ENCODE measurements around the gene C14orf93. TPM values are rescaled to one million over a fixed set of nuclear protein-coding genes. Genes with fewer than 3 reads are reported as not detected.

C14orf93 gene
- total RNA-seq, 1 experiment from 2014 or later = 8.2 TPM

GRCh38 chr14:22981876-22982476, 28.0 kb downstream of the C14orf93 start:
- H3K4ac ChIP-seq (ENCODE audit: low read depth, low read length) = no peak overlapping the region

More at GRCh38 chr14:22981876-22982476, 28.0 kb downstream of the C14orf93 start:
- no CpG with 5 or more reads among the region's 51 CpGs for WGBS (ENCODE audit: extremely low coverage, insufficient read length, low lambda C conversion rate)
- no peak overlapping the region for H3K27ac ChIP-seq (ENCODE audit: insufficient read length, low read depth, low read length)
- 0 out of 2 replicates have a peak, but pooled peaks cover 2% of the 10 kb centered on the region for H3K79me2 ChIP-seq (ENCODE audit: insufficient read depth, low read length)
- H3K79me1 ChIP-seq (ENCODE audit: insufficient read depth, low read depth, low read length, poor library complexity, severe bottlenecking) = no peaks in the 10 kb centered on the region
- no peak overlapping the region for H4K8ac ChIP-seq (replicated peaks; ENCODE audit: insufficient read length, low read depth, low read length)
- TF ChIP-seq CTCF (conservative IDR thresholded peaks at IDR 0.05) = no peak
- H4K20me1 ChIP-seq (ENCODE audit: control insufficient read depth, insufficient read depth, insufficient read length) = peaks cover 3% of the 10 kb centered on the region
- H2BK20ac ChIP-seq (ENCODE audit: low read depth, low read length, poor library complexity, severe bottlenecking) = no peak overlapping the region
- H3K23me2 ChIP-seq (ENCODE audit: insufficient read length, low read depth, low read length, poor library complexity, severe bottlenecking) = peaks cover 17% of the 10 kb centered on the region
- no peak overlapping the region for H3K56ac ChIP-seq (ENCODE audit: insufficient read length, low read depth, low read length)
- Mint-ChIP-seq H3K4me1 (peaks cover 32 to 34% of the 10 kb centered on the region in 2 experiments), H3K27ac (no peak overlapping the region), H3K4me3 (no peak overlapping the region), H3K9me3 (peaks cover 0 to 12% of the 10 kb centered on the region in 2 experiments; a peak in 2 of 5 replicates), H3K36me3 (ENCODE audit: insufficient read depth in 1 of 3, low read depth in 3 of 3) (peaks cover 7 to 43% (median 35%) of the 10 kb centered on the region in 3 experiments; a peak in 6 of 7 replicates), H3K27me3 (ENCODE audit: low read depth) (no peaks in the 10 kb centered on the region; the same call in 1 of the 2 replicates)
- H3K4me1 ChIP-seq (ENCODE audit: insufficient read depth, low read length) = peaks cover 14% of the 10 kb centered on the region
- no peak overlapping the region for H2BK15ac ChIP-seq (ENCODE audit: low read depth, low read length)
- H3K23ac ChIP-seq (ENCODE audit: insufficient read length, low read depth, low read length) = no peak overlapping the region
- peak overlapping the region; percentile 84 for H3K14ac ChIP-seq (ENCODE audit: insufficient read depth, low read length)
- no peak overlapping the region for H2BK120ac ChIP-seq (ENCODE audit: low read depth, low read length, poor library complexity, severe bottlenecking)
- peak overlapping the region; percentile 83 for H3K18ac ChIP-seq (ENCODE audit: insufficient read length, low read depth, low read length)
- no peaks in the 10 kb centered on the region for H3K27me3 ChIP-seq (ENCODE audit: insufficient read depth, low read length)
- H2BK5ac ChIP-seq (ENCODE audit: insufficient read length, low read length) = no peak overlapping the region
- no peak overlapping the region for H3T11ph ChIP-seq (ENCODE audit: low read length)
- H3K4me2 ChIP-seq (ENCODE audit: insufficient read depth, insufficient read length, low read length) = peak overlapping the region; percentile 96
- no peak overlapping the region for H4K5ac ChIP-seq (ENCODE audit: insufficient read length, low read depth, low read length)
- H3K9ac ChIP-seq (ENCODE audit: extremely low read depth, insufficient read length, low read length) = peak overlapping the region; percentile 69
- no peaks in the 10 kb centered on the region for H3K9me3 ChIP-seq (ENCODE audit: control insufficient read depth, low read depth, low read length)
- H2AFZ ChIP-seq (ENCODE audit: low read length) = no peak overlapping the region
- no peak overlapping the region for H2BK12ac ChIP-seq (ENCODE audit: insufficient read length, low read depth, low read length)
- H4K91ac ChIP-seq (ENCODE audit: insufficient read length, low read depth, low read length) = peak overlapping the region; percentile 78
- no peak overlapping the region for H2AK5ac ChIP-seq (ENCODE audit: insufficient read length, low read length)
- peak; percentile 42 for DNase-seq

Data from H9 (cell line).